BLaER1 treated with 17β-estradiol and CSF1 and Interleukin-3, amounts not matched to agents 10 nM and 100 nM (cell line): ENCODE data around the gene IRAK2.

Experiments
- H3K27ac ChIP-seq, 11 experiments: shearing (Covaris generic); formaldehyde crosslinking; 2 replicates each; pipeline ENCODE4 v1.8.1; 2022
- H3K27me3 ChIP-seq, 11 experiments: shearing (Covaris generic); formaldehyde crosslinking; 2 replicates each; pipeline ENCODE4 v1.8.1; 2022
- H3K36me3 ChIP-seq, 11 experiments: shearing (Covaris generic); formaldehyde crosslinking; 2 replicates each; pipeline ENCODE4 v1.8.1; 2022
- H3K4me1 ChIP-seq, 10 experiments: shearing (Covaris generic); formaldehyde crosslinking; 2 replicates each; pipeline ENCODE4 v1.8.1; 2022
- H3K4me2 ChIP-seq, 11 experiments: shearing (Covaris generic); formaldehyde crosslinking; 2 replicates each; pipeline ENCODE4 v1.8.1; 2022
- H3K4me3 ChIP-seq, 10 experiments: shearing (Covaris generic); formaldehyde crosslinking; 2 replicates each; pipeline ENCODE4 v1.8.1; 2022
- H3K9ac ChIP-seq, 11 experiments: shearing (Covaris generic); formaldehyde crosslinking; 2 replicates each; pipeline ENCODE4 v1.8.1; 2022
- H3K9me3 ChIP-seq, 11 experiments: shearing (Covaris generic); formaldehyde crosslinking; replicated peaks in 1 of 11; 2 replicates each; pipeline ENCODE4 v1.8.1; 2022
- H4K20me1 ChIP-seq, 11 experiments: shearing (Covaris generic); formaldehyde crosslinking; 2 replicates each; pipeline ENCODE4 v1.8.1; 2022
- Cebpa-rat ChIP-seq, 11 experiments: shearing (Covaris generic); IDR thresholded peaks; 2 replicates each; pipeline ENCODE4 v1.8.1; 2022

Gene IRAK2

GRCh38 chr3:10229576-10229975 is 64.9 kb downstream of the IRAK2 start:
- H3K4me1 ChIP-seq = peaks cover 51 to 94% (median 84%) of the 10 kb centered on the region in 10 experiments
- no peaks in the 10 kb centered on the region for H4K20me1 ChIP-seq
- H3K4me3 ChIP-seq = no peak overlapping the region
- no peak for TF ChIP-seq Cebpa-rat (IDR thresholded peaks at IDR 0.05)
- peak overlapping the region; percentile 71 to 89 (median 81); a peak in 21 of 22 replicates for H3K4me2 ChIP-seq
- peaks cover 0 to 73% (median 53%) of the 10 kb centered on the region in 11 experiments; a peak in 19 of 22 replicates for H3K36me3 ChIP-seq
- peak overlapping the region in 8 of 11 experiments; percentile 69 to 77 (median 74); a peak in 13 of 22 replicates for H3K9ac ChIP-seq
- H3K27ac ChIP-seq = peak overlapping the region; percentile 83 to 91 (median 86)
- no peaks in the 10 kb centered on the region for H3K27me3 ChIP-seq
- H3K9me3 ChIP-seq = peaks cover 0 to 3% (median 0%) of the 10 kb centered on the region in 11 experiments; a peak in 1 of 22 replicates

- H3K4me2 ChIP-seq = peak overlapping the region; percentile 28 to 79 (median 66); a peak in 20 of 22 replicates
- H3K4me3 ChIP-seq = no peak overlapping the region
- H3K4me1 ChIP-seq = peaks cover 37 to 73% (median 59%) of the 10 kb centered on the region in 10 experiments
- no peaks in the 10 kb centered on the region for H4K20me1 ChIP-seq
- peaks cover 10 to 77% (median 64%) of the 10 kb centered on the region in 11 experiments; a peak in 20 of 22 replicates for H3K36me3 ChIP-seq
- peak overlapping the region in 9 of 11 experiments; percentile 18 to 68 (median 61); a peak in 15 of 22 replicates for H3K9ac ChIP-seq
- peak in 7 of 11 experiments; percentile 10 to 58 (median 39); a peak in 6 of 22 replicates for TF ChIP-seq Cebpa-rat (IDR thresholded peaks at IDR 0.05)
- no peaks in the 10 kb centered on the region for H3K27me3 ChIP-seq
- peak overlapping the region; percentile 56 to 91 (median 84); a peak in 21 of 22 replicates for H3K27ac ChIP-seq
- H3K9me3 ChIP-seq = peaks cover 0 to 26% (median 5%) of the 10 kb centered on the region in 11 experiments; a peak in 4 of 22 replicates
These were observed 67.4 kb downstream of the IRAK2 start for GRCh38 chr3:10232137-10232536.

DNA sequence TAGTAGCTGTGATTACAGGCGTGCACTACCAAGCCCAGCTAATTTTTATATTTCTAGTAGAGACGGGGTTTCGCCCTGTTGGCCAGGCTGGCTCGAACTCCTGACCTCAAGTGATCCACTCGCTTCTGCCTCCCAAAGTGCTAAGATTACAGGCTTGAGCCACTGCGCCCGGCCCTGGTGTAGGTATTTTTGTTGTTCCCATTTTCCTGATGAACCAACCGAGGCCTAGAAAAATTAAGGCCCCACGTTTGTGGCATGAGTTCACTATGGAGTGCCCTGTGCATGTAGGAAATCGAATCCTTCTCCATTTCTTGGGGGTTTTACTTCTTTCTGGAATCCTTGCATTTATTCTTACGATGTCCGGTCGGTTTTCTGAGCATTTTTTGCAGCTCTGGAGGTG is 69.3 kb downstream of the IRAK2 start:
- no peak overlapping the region for H3K9ac ChIP-seq
- no peaks in the 10 kb centered on the region for H3K27me3 ChIP-seq
- H3K4me1 ChIP-seq = peaks cover 19 to 65% (median 52%) of the 10 kb centered on the region in 10 experiments
- no peak for TF ChIP-seq Cebpa-rat (IDR thresholded peaks at IDR 0.05)
- no peaks in the 10 kb centered on the region for H4K20me1 ChIP-seq
- H3K36me3 ChIP-seq = peaks cover 14 to 89% (median 74%) of the 10 kb centered on the region in 11 experiments; a peak in 20 of 22 replicates
- peak overlapping the region in 4 of 11 experiments; percentile 12 to 29 (median 21); a peak in 6 of 22 replicates for H3K27ac ChIP-seq
- H3K4me3 ChIP-seq = no peak overlapping the region
- H3K4me2 ChIP-seq = peak overlapping the region in 1 of 11 experiments; percentile 1; a peak in 1 of 22 replicates
- peaks cover 0 to 26% (median 5%) of the 10 kb centered on the region in 11 experiments; a peak in 4 of 22 replicates for H3K9me3 ChIP-seq

DNA sequence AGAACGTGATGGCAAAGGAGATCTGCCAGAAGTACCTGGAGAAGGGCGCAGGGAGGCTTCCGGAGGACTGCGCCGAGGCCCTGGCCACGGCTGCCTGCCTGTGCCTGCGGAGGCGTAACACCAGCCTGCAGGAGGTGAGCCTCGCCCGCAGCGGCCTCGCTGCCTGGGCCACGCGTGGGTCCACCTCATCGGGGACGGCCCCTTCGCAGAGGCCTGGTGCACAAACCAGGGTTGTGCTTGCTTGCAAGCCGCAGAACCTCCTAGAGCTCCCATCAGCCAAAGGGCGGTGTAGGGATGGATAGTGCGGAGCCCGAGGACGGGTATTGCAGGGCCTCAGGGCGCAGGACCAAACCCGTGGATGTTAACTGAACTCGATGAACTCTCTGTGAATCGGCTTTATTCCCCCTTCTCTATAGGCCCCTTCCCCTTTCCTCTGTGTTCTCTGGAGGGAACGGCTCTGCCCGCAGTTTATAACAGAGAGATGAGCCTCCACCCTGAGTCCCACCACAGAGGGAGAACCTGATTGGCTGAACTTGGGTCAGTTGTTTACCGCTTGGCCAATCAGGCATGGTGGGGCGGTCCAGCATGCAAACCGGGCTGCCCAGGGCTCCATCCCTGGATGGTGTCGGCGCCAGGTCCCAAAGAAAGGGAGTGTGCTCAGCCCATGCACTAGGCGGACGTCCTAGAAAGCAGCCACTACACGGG is 70.0 kb downstream of the IRAK2 start:
- Histone ChIP-seq H3K9me3 (peaks cover 0 to 26% (median 5%) of the 10 kb centered on the region in 11 experiments; a peak in 4 of 22 replicates), H4K20me1 (no peaks in the 10 kb centered on the region), H3K4me1 (peaks cover 13 to 62% (median 48%) of the 10 kb centered on the region in 10 experiments), H3K4me3 (no peak overlapping the region), H3K36me3 (peaks cover 14 to 89% (median 74%) of the 10 kb centered on the region in 11 experiments; a peak in 20 of 22 replicates), H3K4me2 (peak overlapping the region in 1 of 11 experiments; percentile 1; a peak in 2 of 22 replicates), H3K9ac (no peak overlapping the region; a peak in 1 of 22 replicates), H3K27me3 (no peaks in the 10 kb centered on the region), H3K27ac (peak overlapping the region in 6 of 11 experiments; percentile 4 to 29 (median 17); a peak in 8 of 22 replicates)
- TF ChIP-seq Cebpa-rat (IDR thresholded peaks at IDR 0.05) = no peak

DNA sequence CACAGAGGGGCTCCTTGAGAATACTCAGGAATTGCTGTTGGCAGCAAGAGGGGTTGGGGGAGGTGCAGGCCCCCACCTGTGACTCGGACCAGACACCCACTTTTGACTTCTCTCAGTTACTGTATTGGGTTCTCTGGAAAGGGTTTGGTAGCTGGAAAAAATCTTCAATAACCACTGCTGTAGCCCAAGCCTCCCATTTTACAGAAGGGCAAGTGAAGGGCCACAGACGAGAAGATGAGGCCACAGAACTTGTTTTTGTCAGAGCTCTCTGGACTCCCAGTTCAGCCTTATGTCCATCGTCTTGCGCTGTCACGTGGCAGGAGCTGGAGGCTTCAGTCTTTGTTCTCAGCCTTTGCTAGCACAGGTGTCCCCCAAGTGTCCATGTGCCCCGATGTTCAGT is 70.8 kb downstream of the IRAK2 start:
- no peak for TF ChIP-seq Cebpa-rat (IDR thresholded peaks at IDR 0.05)
- Histone ChIP-seq H3K9me3 (peaks cover 0 to 26% (median 5%) of the 10 kb centered on the region in 11 experiments; a peak in 4 of 22 replicates), H3K4me3 (no peak overlapping the region), H3K27ac (peak overlapping the region in 3 of 11 experiments; percentile 17 to 29 (median 20); a peak in 4 of 22 replicates), H3K27me3 (no peaks in the 10 kb centered on the region), H3K4me1 (peaks cover 13 to 55% (median 46%) of the 10 kb centered on the region in 10 experiments), H4K20me1 (no peaks in the 10 kb centered on the region), H3K4me2 (no peak overlapping the region), H3K36me3 (peaks cover 14 to 87% (median 71%) of the 10 kb centered on the region in 11 experiments; a peak in 20 of 22 replicates), H3K9ac (no peak overlapping the region)

DNA sequence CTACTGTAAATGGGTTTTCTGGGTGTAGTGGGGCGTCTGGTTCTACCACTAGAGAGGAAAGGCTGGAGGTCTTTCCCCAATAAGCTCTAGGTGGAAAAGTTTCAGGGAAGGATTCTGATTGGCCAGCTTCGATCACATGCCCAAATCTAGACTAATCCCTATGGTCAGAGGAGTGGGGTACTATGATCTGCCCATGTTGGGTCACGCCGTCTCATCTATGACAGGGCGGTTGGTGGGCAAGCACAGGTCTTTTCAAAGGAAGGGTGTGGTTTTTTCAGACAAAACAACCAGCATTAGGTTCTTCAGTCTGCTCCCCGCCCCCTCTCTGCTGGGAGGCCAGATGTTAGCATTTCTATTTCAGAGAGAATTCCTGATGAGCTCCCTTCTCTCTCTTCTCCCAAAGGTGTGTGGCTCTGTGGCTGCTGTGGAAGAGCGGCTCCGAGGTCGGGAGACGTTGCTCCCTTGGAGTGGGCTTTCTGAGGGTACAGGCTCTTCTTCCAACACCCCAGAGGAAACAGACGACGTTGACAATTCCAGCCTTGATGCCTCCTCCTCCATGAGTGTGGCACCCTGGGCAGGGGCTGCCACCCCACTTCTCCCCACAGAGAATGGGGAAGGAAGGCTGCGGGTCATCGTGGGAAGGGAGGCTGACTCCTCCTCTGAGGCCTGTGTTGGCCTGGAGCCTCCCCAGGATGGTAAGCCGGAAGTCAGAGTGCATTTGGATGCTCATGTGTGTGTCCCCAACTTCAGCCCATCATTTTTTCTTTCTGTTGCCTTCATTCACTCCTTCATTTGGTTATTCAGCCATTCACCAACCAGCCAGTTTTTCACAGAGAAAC is 73.8 kb downstream of the IRAK2 start:
- no peaks in the 10 kb centered on the region for H3K27me3 ChIP-seq
- H3K4me2 ChIP-seq = peak overlapping the region in 6 of 11 experiments; percentile 31 to 68 (median 54); a peak in 11 of 22 replicates
- no peak overlapping the region for H3K4me3 ChIP-seq
- peaks cover 14 to 82% (median 73%) of the 10 kb centered on the region in 11 experiments; a peak in 20 of 22 replicates for H3K36me3 ChIP-seq
- H3K27ac ChIP-seq = peak overlapping the region in 7 of 11 experiments; percentile 19 to 62 (median 35); a peak in 12 of 22 replicates
- H3K9ac ChIP-seq = peak overlapping the region in 5 of 11 experiments; percentile 0 to 39 (median 7); a peak in 2 of 22 replicates
- H4K20me1 ChIP-seq = no peaks in the 10 kb centered on the region
- peaks cover 16 to 59% (median 48%) of the 10 kb centered on the region in 10 experiments for H3K4me1 ChIP-seq
- TF ChIP-seq Cebpa-rat (IDR thresholded peaks at IDR 0.05) = no peak
- H3K9me3 ChIP-seq = peaks cover 0 to 26% (median 5%) of the 10 kb centered on the region in 11 experiments; a peak in 9 of 22 replicates

DNA sequence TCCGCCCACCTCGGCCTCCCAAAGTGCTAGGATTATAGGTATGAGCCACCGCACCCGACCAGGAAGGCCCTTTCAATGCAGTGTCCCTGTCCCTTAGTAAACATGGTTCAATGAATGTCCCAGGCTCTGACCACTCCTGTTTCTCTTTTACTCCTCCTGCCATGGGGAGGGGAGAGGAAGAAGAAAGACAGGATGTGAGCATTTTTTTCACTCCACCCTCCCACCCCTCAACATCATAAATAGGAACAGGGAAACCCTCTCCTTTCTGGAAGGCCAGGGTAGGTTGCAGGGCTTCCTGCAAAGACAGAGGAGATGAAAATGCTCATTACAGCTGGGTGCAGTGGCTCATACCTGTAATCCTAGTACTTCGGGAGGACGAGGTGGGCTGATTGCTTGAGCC is 76.1 kb downstream of the IRAK2 start:
- H3K4me1 ChIP-seq = peaks cover 16 to 72% (median 47%) of the 10 kb centered on the region in 10 experiments
- TF ChIP-seq Cebpa-rat (IDR thresholded peaks at IDR 0.05) = no peak
- H4K20me1 ChIP-seq = no peaks in the 10 kb centered on the region
- H3K27ac ChIP-seq = peak overlapping the region in 5 of 11 experiments; percentile 29 to 84 (median 66); a peak in 7 of 22 replicates
- no peaks in the 10 kb centered on the region for H3K27me3 ChIP-seq
- no peak overlapping the region for H3K4me3 ChIP-seq
- peak overlapping the region in 8 of 11 experiments; percentile 32 to 92 (median 67); a peak in 15 of 22 replicates for H3K4me2 ChIP-seq
- peak overlapping the region in 4 of 11 experiments; percentile 2 to 36 (median 10); a peak in 4 of 22 replicates for H3K9ac ChIP-seq
- H3K9me3 ChIP-seq = peaks cover 21 to 35% (median 27%) of the 10 kb centered on the region in 11 experiments
- peaks cover 13 to 82% (median 68%) of the 10 kb centered on the region in 11 experiments; a peak in 20 of 22 replicates for H3K36me3 ChIP-seq
